ENCODE data around the gene LLGL2.

LLGL2 gene

DNA sequence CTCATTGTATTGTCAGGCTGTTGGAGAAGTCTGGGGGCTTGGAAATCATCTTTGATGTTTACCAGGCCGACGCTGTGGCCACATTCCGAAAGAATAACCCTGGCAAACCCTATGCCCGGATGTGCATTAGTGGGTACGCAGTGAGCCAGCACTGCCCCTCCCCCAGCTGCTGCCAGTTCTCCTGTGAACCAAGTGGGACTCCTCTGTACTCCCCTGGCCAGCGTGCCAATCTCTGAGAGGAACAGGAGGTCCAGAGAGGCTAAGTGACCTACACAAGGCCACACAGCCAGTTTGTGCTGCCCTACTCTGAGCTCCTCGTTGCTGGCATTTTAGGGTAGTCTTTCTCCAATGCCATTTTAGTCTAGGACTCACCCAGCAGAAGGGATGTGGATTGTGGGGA, 1.9 kb upstream of the LLGL2 start:
- no peak for DNase-seq

DNA sequence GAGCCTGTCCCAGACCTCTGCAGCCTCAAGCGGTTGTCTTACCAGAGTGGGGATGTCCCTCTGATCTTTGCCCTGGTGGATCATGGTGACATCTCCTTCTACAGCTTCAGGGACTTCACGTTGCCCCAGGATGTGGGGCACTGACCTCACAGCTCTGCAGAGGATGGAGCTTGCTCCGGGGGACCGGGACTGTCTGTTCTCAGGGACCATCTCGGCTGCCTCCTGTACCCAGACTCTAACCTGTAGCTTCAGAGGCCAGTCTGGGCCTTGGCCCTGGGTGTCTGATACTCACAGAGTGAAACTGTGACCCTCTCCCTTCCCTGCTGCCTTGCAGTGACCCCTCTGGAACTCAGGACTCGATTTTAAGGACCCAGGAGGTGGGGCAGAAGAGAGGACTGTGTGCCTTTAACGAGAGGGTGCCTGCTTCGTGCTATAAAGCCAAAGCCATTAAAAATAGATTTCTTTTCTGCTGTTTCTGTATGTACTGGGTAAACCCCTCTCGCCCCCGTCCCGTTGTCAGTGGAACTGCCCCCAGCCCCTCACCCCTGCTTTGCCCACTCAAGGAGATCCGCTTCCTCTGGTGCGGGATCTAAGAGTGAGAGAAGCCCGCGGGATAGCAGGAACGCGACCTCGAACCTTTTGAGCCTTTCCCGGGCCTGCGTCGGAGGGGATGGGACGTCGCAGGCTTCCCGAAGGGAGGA, 1.1 kb upstream of the LLGL2 start:
- no peak for DNase-seq

DNA sequence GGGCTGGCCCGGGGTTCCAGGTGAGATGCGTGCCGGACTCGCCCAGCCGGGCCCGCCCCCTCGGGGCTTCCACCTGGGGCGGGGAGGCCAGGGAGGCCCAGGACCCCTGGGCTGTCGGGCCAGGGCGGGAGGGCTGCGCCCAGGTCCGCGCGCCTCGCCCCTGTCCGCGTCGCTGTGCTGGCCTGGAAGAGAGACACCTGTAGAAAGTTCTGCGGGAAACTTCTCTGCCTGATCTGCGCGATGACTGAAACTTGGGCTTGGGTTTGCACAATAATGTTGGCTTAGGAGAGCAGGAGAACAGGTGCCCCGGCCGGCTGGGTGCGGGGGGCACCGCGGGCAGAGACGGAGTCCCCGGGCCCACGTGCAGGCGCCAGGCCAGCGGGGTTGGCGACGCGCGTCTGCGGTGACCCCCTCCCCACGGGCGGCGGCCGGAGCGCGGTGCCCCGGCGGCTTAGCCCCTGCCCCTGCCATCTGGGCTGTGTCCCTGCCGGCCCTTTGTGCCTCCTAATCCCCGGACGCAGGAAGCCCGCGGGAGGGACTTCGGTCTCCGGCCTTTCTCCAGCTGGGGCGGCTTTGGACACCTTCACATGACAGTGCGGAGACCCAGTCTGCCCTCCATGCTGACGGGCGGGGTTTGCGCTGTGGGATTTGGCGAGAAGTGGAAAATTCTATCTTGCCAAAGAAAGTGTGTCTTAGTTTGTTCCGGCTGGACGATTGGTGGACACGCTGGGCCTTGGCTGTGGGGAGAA, 483 bp downstream of the LLGL2 start:
- DNase-seq, result no peak

DNA sequence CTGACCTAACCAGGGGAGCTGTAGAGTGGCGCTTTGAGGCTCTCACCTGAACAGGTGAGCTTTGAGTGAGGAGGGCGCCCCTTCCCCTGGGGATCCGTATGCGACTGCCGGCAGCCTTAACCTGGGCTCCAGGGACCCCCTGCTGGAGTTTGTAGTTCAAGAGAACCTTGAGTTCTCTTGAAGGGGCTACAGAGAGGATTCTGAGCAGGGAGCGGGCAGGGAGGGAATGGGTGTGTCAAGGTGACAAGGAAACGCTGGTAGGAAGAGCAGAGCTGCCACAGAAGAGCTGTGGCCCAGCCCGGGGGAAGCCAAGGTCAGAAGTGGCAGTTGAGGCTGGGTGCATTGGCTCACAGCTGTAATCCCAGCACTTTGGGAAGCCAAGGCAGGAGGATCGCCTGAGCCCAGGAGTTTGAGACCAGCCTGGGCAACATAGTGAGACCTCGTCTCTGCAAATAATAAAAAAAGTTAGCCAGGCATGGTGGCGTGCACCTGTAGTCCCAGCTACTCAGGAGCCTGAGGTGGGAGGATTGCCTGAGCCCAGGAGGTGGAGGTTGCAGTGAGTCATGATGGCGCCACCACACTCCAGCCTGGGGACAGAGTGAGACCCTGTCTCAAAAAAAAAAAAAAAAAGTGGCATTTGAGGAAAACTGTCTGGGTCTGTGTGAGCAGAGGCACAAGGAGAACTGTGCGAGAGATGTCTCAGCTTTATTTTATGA, 1.2 kb downstream of the LLGL2 start:
- DNase-seq, result no peak

DNA sequence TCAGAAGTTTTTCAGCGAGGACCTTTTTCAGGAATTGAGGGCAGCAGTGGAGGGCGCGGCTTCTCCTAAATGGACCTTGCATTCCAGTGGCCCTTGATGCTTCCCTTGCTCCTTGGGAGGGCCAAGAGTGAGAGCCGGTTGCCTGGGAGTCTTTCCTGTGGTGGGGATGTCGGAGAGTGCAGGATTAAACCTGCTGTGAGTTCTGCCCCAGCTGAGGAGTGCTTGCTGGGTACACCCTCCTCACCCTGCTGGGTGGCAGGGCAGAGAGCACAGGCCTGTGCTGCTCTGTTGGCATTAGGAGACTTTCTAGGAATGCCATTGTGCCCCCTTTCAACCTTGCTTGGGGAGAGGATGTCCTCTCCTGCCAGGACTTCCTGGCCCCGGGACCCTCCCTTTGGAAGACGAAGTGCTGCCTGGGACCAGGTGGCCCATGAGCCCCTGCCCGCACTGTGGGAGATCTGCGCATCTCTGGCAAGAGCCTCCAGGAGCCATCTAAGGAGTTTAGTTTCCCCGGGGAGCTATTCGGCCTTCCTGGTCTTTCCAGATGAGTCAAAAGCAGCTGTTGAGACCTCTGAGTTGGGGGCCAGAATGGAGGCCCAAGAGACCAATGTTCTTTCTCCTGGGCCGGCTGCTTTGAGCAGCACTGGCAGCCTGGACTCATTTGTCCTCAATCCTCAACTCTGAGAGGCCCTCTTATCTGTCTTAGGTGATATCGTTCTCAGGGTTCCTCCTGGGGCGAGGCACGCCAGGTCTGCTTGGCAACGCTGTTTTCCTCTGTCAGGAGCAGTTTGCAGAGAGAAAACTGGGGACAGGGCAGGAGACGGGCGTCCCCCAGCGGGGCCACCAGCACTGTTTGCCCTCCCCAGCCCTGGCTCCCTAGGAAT, 5.6 kb downstream of the LLGL2 start:
- no peak for DNase-seq

DNA sequence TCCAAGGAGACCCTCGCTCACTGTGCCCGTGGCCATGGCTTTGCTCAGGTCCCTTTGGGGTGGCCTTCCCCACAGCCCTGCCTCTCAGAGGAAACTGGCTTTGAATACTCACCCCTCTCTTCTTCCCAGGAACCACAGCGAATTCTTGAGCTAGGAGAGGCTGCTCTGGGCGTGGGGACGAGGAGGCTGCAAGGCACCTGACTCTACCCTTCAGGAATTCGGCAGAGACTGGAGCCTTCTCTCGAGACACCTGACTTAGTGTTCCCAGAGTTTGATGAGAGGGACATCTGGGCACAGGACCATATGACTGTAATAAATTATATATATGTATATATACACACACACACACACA, 6.2 kb downstream of the LLGL2 start:
- no peak for DNase-seq

DNA sequence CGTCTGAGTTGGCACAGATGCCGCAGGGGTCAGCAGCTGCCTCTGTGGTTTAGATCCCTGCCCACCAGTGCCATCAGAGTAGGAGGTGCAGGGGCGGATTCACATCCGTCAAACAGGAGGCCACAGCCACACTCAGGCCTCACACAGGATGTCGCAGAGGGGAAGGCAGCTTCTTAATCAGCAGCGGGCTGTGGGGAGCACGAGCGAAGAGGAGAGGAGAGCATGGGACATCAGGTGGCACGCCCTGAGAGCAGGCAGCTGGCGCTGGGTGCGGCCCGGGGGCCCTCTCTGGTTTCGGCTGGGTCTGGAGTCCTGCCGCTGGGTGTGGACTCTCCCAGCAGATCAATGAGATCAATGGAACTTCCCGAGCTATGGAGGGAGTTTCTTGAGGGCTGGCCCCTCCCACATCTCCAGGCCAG, 9.6 kb downstream of the LLGL2 start:
- peak; percentile 50 for DNase-seq

DNA sequence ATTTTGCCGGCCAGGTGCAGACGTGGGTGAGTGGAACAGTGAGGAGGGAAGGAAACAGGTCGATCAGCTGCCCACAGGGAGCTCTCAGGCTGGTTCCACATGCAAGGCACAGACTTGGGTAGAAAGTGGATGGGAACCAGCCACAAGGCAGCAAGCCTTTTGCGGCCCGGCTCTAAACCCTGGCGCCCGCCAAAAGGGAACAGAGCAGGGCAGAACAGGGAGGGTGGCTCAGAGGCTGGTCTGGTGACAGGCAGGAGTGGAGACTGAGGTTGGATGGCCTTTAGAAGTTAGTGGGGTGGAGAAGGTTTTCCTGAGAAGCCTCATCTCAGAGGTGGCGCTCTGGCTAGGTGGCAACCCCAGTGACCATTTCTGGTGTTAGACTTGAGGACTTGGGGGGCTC, 10.4 kb downstream of the LLGL2 start:
- no peak for DNase-seq

DNA sequence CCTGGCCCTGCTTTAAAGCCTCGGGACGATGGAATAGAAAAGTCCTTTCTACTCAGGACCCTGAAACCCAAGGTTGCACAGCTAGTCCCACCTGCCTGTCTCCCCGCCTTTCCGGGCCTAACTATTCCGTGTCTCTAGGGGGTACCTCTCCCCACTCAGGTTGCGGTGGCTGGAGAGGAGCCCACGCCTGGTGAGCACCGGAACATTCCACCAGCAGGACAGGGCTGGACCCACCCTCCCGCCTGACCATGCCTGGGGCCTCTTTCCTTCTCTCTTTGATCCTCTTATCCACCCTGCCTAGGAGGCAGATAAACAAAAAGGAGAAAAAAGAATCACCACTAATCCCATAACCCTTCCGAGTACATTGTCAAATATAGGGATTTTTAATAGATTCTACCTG, 10.9 kb downstream of the LLGL2 start:
- no peak for DNase-seq

DNA sequence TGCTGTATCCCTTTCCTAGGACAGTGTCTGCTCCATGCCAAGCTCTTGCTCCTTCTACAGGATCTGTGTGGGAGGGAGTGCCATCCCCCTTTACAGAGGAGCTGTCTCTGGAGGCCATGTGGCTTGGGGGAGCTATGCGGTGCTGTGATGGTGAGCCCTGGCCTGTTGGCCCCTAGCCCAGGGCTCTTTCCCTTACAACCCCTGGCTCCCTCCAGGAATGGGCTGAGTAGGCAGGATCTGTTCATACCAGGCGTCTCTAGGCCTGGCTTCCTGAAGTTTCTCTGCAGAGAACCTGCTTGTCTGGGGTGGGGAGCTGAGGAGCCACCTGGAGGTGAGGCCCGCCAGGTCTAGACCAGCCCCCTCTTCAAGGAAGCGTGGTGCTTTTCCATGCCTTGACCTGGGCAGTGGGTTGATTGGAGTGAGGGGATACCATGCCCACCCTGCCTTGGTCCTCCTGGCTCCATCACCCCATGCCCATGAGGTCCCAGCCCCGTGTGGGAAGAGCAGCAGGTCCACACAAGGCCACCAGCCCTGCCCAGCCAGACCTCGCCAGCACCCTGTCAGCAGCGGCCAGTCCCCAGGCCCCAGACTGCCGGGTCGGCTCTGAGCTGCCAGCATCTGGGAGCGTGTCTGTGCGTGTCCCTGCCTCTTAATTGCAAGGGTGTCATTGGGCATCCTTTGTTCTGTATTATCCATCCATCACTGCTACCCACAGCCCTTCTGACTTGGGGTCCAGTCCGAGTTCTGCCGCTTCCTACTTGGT, 14.7 kb downstream of the LLGL2 start:
- DNase-seq, result no peak

DNA sequence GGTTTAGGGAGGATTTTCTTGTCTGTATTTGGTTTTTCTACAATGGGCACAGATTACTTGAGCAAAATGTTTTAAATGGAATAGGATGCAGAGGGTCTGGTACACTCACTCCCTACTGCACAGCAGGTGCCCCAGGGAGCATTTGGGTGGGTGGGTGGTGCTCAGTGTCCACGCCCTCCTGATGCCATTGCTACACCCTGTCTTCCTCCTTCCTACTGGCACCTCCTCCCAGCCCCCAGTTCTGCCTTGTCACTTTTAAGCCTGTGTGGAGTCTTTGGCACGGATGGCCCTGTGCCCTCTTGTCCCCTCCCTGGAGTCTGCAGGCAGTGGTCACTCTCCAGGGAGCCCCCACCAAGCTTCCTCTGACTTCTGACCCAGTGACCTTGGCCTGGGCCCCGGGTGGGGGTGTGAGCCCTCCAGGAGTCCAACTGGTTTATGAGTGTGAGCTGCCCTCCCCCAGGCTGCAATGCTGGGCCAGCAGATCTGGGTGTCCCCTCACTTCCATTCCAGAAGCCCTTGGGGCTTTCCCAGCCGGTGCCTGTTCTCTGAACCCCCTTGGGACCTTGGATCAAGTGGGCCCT, 15.5 kb downstream of the LLGL2 start:
- no peak for DNase-seq

DNA sequence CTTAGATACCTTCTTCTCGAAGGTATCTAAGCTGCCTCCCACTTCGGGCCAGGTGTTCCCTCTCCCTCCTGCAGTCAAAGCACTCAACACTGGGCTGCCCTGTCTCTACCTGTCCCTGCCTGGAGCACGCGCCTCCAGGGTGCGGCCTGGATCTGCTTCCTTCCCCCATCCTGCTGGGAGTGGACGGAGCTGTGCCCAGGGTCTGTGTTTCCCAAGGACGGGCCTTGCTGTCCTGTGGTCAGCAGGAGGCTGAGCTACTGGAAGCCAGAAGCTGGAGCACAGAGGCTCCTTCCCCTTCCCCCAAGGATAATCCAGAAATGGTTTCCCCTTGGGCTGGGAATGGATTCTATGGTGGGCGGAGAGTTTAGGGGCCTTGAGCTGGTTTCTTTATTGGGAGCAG, 16.7 kb downstream of the LLGL2 start:
- no peak for DNase-seq

DNA sequence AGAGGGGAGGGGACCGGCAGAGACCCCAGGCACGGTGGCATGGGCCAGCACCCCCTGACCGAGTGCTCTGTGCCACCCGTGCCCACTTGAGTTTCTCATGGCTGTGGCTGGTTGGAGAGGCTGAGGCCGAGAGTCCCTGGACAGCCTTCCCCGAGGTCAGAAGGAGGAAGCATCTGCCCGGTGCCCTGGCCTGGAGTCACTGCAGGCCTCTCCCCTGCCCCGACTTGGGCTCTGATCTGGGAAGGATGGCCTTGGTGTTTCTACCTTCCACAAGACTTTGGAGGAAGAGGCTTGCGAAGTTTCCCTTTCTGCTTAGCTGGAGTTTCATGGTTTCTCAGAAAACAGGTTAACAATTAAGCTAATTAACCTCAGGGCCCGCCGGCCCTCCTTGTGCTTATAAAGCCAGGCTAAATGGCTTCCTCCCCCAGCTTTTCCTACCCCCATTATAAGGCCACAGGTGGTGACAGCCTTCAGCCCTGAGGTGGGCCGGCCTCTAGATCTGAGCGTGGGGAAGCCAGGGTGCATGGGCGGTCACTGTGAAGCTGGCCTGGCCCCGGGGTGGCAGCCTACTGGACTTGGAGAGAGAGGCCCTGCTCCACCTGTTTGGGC, 17.3 kb downstream of the LLGL2 start:
- no peak for DNase-seq

DNA sequence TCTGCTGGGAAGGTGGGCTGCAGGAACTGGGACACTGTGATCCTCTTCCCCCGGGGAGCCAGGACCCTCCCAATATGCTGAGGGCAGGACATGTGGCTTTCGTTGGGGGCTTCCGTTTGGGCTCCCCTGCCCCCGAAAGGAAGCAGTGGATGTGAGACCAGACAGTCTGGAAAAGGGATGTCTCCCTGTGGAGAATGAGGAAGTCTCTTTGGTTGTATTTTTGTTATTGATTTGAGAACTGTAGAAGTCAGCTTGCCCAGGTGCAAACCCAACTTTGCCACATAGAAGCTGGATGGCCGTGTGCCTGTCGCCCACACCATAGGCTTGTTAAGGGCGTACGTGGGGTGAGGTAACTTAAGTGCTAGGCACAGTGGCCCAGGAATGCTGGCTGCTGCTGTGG, 18.8 kb downstream of the LLGL2 start:
- no peak for DNase-seq

DNA sequence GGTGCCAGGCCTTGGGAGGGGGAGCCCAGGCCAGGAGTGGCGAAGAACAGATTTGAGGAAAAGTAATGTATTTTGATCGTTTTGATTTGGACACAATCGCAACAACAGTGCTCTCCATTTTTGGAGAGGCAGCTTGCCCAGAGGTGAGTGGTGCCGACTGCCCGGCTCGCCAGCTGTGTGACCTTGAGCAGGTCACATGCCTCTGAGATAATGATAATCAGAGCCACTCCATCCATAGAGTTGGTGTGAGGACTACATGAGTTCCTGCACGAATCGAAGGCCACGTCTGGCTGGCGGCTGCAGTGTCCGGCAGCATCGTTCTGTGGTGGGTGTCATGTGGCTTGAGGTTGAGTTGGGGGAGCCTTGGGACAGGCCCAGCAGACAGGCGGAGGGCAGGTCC, 20.7 kb downstream of the LLGL2 start:
- no peak for DNase-seq

DNA sequence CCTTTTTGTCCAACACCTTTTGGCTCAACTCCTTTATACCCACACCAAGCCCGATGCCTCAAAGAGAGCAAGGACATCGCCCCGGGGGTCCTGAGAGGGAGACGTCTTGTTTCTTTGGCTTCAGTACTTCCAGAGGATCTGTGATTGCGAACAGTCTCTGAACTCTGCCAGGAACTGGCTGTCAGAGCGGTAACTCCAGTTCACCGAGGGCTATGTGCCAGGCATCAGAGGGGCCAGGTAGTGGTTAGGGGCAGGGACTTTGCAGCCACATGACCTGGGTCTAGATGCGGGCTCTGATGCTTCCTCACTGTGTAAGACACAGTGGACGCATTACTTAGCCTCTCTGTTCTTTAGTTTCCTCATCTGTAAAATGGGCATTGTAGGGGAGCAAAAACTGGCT, 21.6 kb downstream of the LLGL2 start:
- no peak for DNase-seq

DNA sequence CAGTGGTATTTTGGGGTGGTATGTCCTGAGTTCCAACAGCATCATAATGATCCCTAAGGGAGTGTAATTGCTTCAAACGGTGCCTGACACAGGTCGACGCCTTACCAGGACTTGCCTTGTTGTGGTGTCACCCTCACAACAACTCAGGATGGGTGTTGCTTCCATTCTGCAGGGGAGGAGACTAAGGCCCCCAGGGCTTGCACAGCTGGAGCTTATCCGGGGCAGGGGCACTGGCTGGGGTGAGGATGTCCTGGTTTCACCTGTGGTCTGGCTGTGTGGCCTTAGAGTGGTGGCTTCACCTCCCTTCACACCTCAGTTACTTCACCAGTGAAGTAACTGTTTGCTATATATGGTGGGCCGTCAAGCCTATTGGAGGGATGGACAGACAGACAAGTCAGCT, 23.3 kb downstream of the LLGL2 start:
- DNase-seq, result no peak

DNA sequence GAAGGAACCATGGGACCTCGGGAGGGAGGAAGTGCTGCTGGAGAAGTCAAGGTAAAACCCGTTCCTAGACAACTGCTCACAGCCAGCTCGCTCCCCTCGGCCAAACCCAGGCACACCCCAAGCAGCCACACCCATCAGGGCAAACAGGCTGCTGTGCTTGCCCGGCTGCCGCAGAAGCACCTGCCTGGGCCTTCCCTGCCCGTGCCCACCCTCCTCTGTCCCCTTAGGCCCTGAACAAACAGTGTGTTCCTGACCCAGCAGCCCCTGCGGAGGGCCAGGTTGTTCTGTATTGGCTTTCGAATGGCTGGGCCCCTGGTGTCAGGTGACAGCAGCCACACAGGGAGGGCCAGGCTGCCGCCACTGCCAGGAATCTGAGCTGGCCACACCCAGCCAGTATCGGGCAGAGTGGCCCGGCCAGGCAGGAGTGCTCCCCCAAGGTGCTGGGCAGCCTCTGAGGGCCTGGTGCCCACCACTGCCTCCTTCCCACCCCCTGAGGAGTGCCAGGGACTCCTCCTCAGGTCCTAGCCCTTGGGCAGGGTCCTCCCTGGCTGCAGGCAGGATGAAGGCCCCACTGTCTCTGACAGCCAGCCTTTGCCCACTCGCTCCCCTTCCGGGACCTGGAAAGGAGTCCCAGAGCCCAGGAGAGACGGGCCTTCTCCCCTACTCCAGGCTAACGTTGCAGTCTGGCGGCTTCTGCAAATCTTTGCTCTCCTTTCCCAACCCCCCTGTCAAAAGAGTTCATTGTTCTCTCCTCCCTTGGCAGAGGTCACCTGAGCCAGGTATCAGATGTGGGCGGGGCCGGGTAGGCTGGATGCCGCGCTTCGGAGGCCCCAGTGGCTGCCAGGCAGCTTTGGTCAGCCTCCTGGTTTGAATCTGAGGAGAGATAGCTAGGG, 24.0 kb downstream of the LLGL2 start:
- DNase-seq, result no peak

DNA sequence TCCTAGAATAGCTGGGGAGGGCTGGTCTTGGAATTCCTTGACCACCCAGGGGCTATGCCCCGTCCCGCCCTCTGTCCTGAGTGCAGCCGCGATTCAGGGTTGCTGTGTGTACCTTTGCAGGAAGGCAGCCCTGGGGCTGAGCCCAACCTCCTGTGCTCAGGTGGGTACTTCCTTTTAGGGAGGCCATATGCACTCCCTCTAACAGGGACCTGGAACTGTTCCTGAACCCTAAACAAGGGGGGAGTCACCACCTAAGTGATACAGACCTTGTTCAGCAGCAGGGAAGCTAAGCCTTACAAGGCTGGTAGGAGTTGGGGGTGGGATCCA, 24.6 kb downstream of the LLGL2 start:
- DNase-seq, result no peak

DNA sequence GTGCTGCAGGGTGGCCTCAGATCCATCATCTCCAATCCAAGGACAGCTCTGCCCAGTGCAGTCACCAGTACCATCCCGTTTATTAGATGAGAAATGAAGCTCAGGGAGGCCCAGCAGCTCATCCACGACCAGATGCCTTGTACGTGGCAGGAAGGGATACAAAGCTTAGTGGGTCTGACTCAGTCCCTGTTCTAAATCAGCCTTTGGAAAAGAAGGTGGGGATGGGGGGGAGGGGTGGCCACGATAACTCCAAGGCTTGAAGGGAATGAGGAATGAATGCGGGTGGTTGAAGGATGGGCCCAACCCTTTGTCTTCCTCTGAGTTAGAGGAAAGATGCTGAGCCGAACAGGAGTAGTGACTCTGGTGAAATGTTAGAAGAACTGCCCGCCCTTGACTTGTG, 25.8 kb downstream of the LLGL2 start:
- no peak for DNase-seq

Measured in central memory CD4-positive, alpha-beta T cell (primary cell).